Testis (tissue), 2 donors: ENCODE data around the gene DPYD.

Source experiments
- POLR2A ChIP-seq: fragments of 450-650 bp; IDR thresholded peaks from one replicate; pipeline ENCODE4 v1.6.1; 2017; ENCODE audit warnings: antibody characterized with exemption, mild to moderate bottlenecking, moderate library complexity
- TF ChIP-seq, protein P1 (sequence below), 3 experiments: fragments of 450-650 bp in 2 of 3; fragments of 200-600 bp in 1 of 3; sonication (generic) in 1 of 3; IDR thresholded peaks; one replicate each; pipeline ENCODE4 v1.5.1; 2016 to 2019; ENCODE audit warnings: antibody characterized with exemption in 3 of 3, mild to moderate bottlenecking in 2 of 3, moderate library complexity in 1 of 3

GRCh38 chr1:97581614-97582051 lies 339.2 kb downstream of the DPYD start:
- TF ChIP-seq, protein P1, sequence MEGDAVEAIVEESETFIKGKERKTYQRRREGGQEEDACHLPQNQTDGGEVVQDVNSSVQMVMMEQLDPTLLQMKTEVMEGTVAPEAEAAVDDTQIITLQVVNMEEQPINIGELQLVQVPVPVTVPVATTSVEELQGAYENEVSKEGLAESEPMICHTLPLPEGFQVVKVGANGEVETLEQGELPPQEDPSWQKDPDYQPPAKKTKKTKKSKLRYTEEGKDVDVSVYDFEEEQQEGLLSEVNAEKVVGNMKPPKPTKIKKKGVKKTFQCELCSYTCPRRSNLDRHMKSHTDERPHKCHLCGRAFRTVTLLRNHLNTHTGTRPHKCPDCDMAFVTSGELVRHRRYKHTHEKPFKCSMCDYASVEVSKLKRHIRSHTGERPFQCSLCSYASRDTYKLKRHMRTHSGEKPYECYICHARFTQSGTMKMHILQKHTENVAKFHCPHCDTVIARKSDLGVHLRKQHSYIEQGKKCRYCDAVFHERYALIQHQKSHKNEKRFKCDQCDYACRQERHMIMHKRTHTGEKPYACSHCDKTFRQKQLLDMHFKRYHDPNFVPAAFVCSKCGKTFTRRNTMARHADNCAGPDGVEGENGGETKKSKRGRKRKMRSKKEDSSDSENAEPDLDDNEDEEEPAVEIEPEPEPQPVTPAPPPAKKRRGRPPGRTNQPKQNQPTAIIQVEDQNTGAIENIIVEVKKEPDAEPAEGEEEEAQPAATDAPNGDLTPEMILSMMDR (IDR thresholded peaks at IDR 0.05) = no peak
- TF ChIP-seq POLR2A = no peak
